HG03095 (cell line): ENCODE results near the gene CAPNS1.

Experiments
- ATAC-seq: cut with Tn5 transposase; IDR thresholded peaks from one replicate; pipeline ENCODE4 v1.9.1; 2021; ENCODE audit warnings: moderate library complexity; ENCODE audit not compliant: unreplicated experiment

Gene CAPNS1

DNA sequence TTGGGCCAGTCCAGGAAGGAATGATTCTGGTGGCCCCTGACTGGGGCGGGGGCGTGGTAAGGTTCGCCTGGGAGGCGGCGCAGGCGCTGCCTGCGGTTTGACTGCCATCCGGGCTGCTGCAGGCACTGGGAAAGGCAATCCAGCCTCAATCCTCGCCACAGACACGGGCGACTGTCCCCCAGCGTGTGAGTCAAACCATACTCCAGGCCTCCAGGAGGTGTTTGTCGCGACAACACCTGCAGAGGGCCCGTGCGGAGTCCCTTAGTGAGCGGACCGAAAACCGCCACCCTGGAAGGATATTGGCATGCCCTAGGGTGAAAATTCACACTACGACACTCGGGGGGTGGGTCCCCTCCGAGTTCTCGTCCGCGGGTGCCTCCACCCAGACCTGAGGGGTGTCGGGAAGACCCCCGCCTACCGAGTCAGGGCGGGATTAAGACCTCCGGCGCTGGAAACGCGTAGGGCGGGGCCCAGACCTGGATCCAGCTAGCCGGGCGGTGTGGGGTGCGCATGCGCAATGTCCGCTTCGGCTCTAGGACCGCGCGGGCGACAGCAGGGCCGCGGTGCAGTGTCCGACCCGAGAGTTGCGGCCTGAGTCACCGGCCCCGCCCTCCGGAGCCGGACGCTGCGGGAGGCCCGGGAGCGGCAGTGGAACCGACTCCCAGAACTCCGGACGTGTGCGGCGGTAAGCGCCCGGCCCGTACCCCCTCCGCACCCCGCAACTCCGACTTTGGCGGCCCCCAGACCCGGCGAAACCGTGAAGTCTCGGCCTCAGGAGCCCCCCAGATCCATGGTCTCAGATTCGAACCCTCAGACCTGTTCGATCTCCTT lies at the start of gene CAPNS1:
CAPNS1 (plus strand) TSS at position 594 of the 831 bp plus-strand sequence. CDS start 946 bp downstream, outside the sequence.
- ATAC-seq = peak; percentile 69

DNA sequence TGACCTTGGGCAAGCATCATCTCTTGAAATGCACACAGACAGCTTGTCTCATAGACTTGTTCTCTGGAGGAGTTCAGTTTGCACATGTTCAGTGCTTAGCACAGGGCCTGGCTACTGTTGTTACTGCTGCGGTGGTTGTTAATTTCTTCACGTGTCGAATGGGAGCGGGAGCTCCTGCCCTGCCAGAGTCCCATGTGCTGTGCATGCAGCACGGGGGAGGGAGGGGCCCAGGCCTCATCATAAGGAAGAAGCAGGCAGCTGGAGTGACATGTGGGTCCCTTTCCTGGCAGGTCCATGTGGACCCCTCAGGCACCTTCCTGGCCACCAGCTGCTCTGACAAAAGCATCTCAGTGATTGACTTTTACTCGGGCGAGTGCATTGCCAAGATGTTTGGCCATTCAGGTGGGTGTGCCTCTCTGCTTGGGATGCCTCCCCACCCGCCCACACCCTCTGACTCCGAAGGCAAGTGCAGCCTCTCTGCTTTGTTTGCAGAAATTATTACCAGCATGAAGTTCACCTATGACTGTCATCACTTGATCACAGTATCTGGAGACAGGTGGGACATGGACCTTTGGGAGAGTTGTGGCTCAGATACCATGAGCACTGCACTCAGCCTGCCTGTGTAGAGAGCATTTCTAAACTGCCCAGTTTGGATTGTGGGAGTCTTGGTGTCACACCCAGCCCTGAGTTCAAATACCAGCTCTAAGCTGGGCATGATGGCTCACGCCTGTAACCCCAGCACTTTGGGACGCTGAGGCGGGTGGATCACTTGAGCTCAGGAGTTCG lies 48.8 kb upstream of the CAPNS1 start:
- no peak for ATAC-seq

DNA sequence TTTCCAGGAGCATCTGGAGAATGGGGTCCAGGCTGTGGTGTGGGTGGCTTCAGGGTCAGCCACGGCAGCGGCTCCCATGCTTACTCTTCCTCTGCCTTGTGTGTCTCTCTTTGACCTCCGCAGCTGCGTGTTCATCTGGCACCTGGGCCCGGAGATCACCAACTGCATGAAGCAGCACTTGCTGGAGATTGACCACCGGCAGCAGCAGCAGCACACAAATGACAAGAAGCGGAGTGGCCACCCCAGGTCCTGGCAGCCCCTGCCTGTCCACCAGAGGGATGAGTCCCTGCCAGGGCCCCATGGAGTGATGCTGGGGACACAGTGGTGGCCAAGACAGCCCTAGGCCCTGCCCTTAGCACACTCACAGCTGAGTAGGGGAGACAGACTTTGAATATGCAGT lies 47.3 kb upstream of the CAPNS1 start:
- no peak for ATAC-seq

- no peak for ATAC-seq
These were observed 46.7 kb upstream of the CAPNS1 start for GRCh38 chr19:36093146-36093662.

- no peak for ATAC-seq
These were observed 46.2 kb upstream of the CAPNS1 start for GRCh38 chr19:36093687-36094086.

DNA sequence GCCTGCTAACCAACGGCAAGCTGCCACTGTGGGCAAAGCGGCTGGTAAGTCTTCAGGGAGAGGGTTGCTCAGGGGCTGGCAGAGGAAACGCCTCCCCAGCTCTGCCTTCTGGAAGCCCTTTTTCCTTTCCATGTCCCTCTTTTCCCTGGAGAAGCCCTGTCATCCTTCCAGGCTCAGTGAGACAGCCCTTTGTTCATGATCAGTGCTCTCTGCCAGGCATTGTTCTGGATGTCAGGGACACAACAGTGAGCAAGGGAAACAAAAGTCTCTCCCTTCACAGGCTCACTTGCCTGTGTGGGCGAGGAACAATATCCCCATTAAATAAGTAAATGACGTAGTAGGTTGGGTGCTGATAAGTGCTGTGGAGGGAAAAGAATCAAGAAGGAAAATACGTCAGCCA lies 42.8 kb upstream of the CAPNS1 start:
- no peak for ATAC-seq

- ATAC-seq = no peak
These were observed 40.6 kb upstream of the CAPNS1 start for GRCh38 chr19:36099166-36099785.

DNA sequence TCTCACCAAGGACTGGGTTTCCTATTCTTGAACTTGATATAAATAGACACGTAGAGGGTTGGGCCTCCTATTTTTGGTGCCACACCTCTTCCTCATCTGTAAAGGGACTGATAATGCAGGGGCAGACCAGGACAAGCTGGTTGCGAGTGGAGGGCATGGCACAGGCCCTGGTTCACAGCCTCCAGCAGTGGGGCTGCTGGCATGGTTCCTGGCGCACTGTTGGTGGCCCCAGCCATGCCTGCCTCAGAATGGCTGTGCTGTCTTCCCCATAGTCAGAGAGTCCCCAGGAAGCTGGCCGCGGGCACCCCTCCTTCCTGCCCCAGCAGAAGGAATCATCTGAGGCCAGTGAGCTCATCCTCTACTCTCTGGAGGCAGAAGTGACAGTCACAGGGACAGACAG lies 39.4 kb upstream of the CAPNS1 start:
- no peak for ATAC-seq

GRCh38 chr19:36101550-36102327 lies 38.1 kb upstream of the CAPNS1 start:
- no peak for ATAC-seq

- no peak for ATAC-seq
These were observed 36.7 kb upstream of the CAPNS1 start for GRCh38 chr19:36103040-36103626.

- no peak for ATAC-seq
These were observed 35.9 kb upstream of the CAPNS1 start for GRCh38 chr19:36103842-36104552.

DNA sequence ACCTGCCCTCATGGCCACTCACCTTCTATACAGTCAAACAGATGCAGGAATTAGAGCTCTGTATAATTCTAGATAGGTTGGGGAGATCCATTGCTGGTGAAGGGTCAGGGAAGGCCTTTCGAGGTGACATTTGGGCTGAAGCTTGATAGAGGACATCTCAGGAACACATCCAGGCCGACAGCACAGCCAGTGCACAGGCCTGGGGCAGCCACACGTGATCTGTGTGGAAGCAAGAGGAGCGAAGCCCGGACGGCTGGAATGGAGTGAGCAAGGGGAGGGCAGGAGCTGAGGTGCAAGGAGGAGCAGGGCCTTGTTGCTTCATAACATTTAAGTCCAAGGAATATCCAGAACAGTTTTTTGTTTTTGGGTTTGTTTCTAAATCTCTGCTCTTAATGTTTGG lies 33.4 kb upstream of the CAPNS1 start:
- no peak for ATAC-seq

DNA sequence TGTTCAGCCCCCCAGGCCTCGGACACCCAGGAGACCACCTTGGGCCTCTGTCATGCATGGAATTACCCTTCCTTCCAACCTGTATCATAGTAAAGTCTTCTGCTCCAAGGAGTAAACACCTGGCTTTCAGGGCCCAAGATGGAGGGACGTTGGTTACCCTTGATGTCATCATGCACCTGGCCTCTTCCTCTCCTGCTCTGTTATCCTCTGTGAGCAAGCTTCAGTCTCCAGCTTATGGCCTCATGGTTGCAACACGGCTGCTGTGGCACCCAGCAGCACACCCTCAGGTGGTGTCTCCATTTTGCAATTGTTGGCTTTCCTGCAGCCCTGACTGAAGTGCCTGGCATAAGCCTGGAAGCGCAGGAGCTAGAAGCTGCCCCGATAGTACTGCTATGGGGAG lies 32.9 kb upstream of the CAPNS1 start:
- ATAC-seq = no peak

DNA sequence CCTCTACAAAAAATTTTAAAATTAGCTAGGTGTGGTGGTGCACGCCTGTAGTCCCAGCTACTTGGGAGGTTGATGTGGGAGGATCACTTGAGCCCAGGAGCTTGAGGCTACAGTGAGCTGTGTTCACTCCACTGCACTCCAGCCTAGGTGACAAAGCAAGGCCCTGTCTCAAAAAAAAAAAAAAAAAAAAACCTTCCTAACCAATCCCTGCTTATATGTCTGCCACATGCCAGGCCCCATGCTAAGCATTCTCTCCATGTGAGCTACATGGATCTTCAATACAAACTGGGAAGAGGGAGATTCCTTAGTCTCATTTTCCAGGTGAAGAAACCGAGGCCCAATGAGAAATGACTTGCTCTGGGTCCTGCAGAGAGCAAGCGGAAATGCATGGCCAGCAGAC lies 31.2 kb upstream of the CAPNS1 start:
- ATAC-seq = no peak

GRCh38 chr19:36110487-36111199 lies 29.2 kb upstream of the CAPNS1 start, which contains the start of gene OVOL3:
Gene OVOL3, plus strand, starts transcription at chr19:36111143. Its CDS starts 60 bp downstream, at chr19:36111203.
- ATAC-seq = no peak

GRCh38 chr19:36111200-36111539 lies 28.7 kb upstream of the CAPNS1 start:
- no peak for ATAC-seq

GRCh38 chr19:36112678-36113077 lies 27.2 kb upstream of the CAPNS1 start:
- ATAC-seq = no peak

DNA sequence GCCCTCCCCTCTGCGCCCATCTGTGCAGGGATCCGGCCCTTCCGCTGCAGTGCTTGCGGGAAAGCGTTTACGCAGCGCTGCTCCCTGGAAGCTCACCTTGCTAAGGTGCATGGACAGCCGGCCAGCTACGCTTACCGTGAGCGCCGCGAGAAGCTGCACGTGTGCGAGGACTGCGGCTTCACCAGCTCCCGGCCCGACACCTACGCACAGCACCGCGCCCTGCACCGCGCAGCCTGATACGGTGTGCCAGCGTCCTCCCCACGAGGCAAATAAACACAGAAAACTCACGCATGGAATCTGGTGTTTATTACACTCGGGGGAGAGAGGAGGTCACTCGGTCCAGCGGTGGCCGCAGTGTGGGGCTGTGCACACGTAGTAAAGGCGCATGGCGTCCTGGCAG lies 26.4 kb upstream of the CAPNS1 start:
- no peak for ATAC-seq
